ENCODE measurements around the gene NFATC3. TPM values are rescaled to one million over a fixed set of nuclear protein-coding genes. Genes with fewer than 3 reads are reported as not detected.

Gene NFATC3
- total RNA-seq, 1 experiment from 2014 or later: 33.0 TPM

GRCh38 chr16:68217506-68217905, 132.3 kb downstream of the NFATC3 start:
- peaks cover 6 to 9% of the 10 kb centered on the region in 2 experiments for H3K4me1 Mint-ChIP-seq
- H3K79me1 ChIP-seq (ENCODE audit: insufficient read depth, low read depth, low read length, poor library complexity, severe bottlenecking): no peaks in the 10 kb centered on the region
- H3K27ac Mint-ChIP-seq: no peak overlapping the region; a peak in 1 of 7 replicates
- no peak overlapping the region for H2AK5ac ChIP-seq (ENCODE audit: insufficient read length, low read length)
- H3K4me3 Mint-ChIP-seq: no peak overlapping the region
- H3K79me2 ChIP-seq (ENCODE audit: insufficient read depth, low read length): no peaks in the 10 kb centered on the region
- H3K9me3 Mint-ChIP-seq: no peaks in the 10 kb centered on the region
- H3K36me3 Mint-ChIP-seq (ENCODE audit: insufficient read depth in 1 of 3, low read depth in 3 of 3): peaks cover 0 to 3% (median 0%) of the 10 kb centered on the region in 3 experiments; a peak in 2 of 7 replicates
- H3K27ac ChIP-seq (ENCODE audit: insufficient read length, low read depth, low read length): no peak overlapping the region
- H2BK15ac ChIP-seq (ENCODE audit: low read depth, low read length): no peak overlapping the region
- no peak overlapping the region for H4K91ac ChIP-seq (ENCODE audit: insufficient read length, low read depth, low read length)
- no peak overlapping the region for H3K56ac ChIP-seq (ENCODE audit: insufficient read length, low read depth, low read length)
- no peak overlapping the region for H3K23ac ChIP-seq (ENCODE audit: insufficient read length, low read depth, low read length)
- no peak overlapping the region for H3K9ac ChIP-seq (ENCODE audit: extremely low read depth, insufficient read length, low read length)
- H3K4me2 ChIP-seq (ENCODE audit: insufficient read depth, insufficient read length, low read length): no peak overlapping the region
- H3K4ac ChIP-seq (ENCODE audit: low read depth, low read length): no peak overlapping the region
- no peaks in the 10 kb centered on the region for H4K20me1 ChIP-seq (ENCODE audit: control insufficient read depth, insufficient read depth, insufficient read length)
- H3K23me2 ChIP-seq (ENCODE audit: insufficient read length, low read depth, low read length, poor library complexity, severe bottlenecking): no peaks in the 10 kb centered on the region
- H2BK20ac ChIP-seq (ENCODE audit: low read depth, low read length, poor library complexity, severe bottlenecking): no peak overlapping the region
- no peaks in the 10 kb centered on the region for H3K4me1 ChIP-seq (ENCODE audit: insufficient read depth, low read length)
- H2AFZ ChIP-seq (ENCODE audit: low read length): no peak overlapping the region
- H3K18ac ChIP-seq (ENCODE audit: insufficient read length, low read depth, low read length): no peak overlapping the region
- no CpG with 5 or more reads among the region's 4 CpGs for WGBS (ENCODE audit: extremely low coverage, insufficient read length, low lambda C conversion rate)
- no peak overlapping the region for H2BK12ac ChIP-seq (ENCODE audit: insufficient read length, low read depth, low read length)
- DNase-seq: no peak
- H2BK120ac ChIP-seq (ENCODE audit: low read depth, low read length, poor library complexity, severe bottlenecking): no peak overlapping the region
- H3K9me3 ChIP-seq (ENCODE audit: control insufficient read depth, low read depth, low read length): no peaks in the 10 kb centered on the region
- H4K5ac ChIP-seq (ENCODE audit: insufficient read length, low read depth, low read length): no peak overlapping the region
- TF ChIP-seq CTCF (conservative IDR thresholded peaks at IDR 0.05): no peak
- H3T11ph ChIP-seq (ENCODE audit: low read length): no peak overlapping the region
- no peak overlapping the region for H3K14ac ChIP-seq (ENCODE audit: insufficient read depth, low read length)
- H3K27me3 ChIP-seq (ENCODE audit: insufficient read depth, low read length): no peaks in the 10 kb centered on the region
- H4K8ac ChIP-seq (replicated peaks; ENCODE audit: insufficient read length, low read depth, low read length): no peak overlapping the region
- H2BK5ac ChIP-seq (ENCODE audit: insufficient read length, low read length): no peak overlapping the region
- no peaks in the 10 kb centered on the region for H3K27me3 Mint-ChIP-seq (ENCODE audit: low read depth)
